ENCODE measurements around the gene PDE3A. TPM values are rescaled to one million over a fixed set of nuclear protein-coding genes. Genes with fewer than 3 reads are reported as not detected.

PDE3A gene
- total RNA-seq, 6 donors from 2014 or later: 1.0 to 10.0 (median 3.2) TPM

GRCh38 chr12:20473133-20473532 lies 104.8 kb downstream of the PDE3A start:
- no peaks in the 10 kb centered on the region for H3K9me3 ChIP-seq
- no peak for TF ChIP-seq CTCF (IDR thresholded peaks at IDR 0.05)
- no peak for TF ChIP-seq EP300 (IDR thresholded peaks at IDR 0.05)
- TF ChIP-seq POLR2AphosphoS5 (IDR thresholded peaks at IDR 0.05): no peak
- TF ChIP-seq POLR2A (IDR thresholded peaks at IDR 0.05): no peak
- ATAC-seq (ENCODE audit: low FRiP score in 2 of 2) (no peak), DNase-seq (no peak)
- H3K27me3 ChIP-seq: no peaks in the 10 kb centered on the region
- WGBS, 2 donors: 84 to 91% methylated on average over 5 of the region's 5 CpGs
- H3K27ac ChIP-seq: no peak overlapping the region
- no peak overlapping the region for H3K4me3 ChIP-seq
- H3K36me3 ChIP-seq: no peaks in the 10 kb centered on the region
- H3K4me1 ChIP-seq: no peaks in the 10 kb centered on the region

- no peaks in the 10 kb centered on the region for H3K27me3 ChIP-seq
- no peaks in the 10 kb centered on the region for H3K36me3 ChIP-seq
- no peak for DNase-seq
- TF ChIP-seq POLR2AphosphoS5 (IDR thresholded peaks at IDR 0.05): no peak
- TF ChIP-seq POLR2A (IDR thresholded peaks at IDR 0.05): no peak
- no peak for TF ChIP-seq EP300 (IDR thresholded peaks at IDR 0.05)
- TF ChIP-seq CTCF (IDR thresholded peaks at IDR 0.05): no peak
- ATAC-seq (ENCODE audit: low FRiP score in 2 of 2): no peak
- no peaks in the 10 kb centered on the region for H3K9me3 ChIP-seq
- H3K27ac ChIP-seq: no peak overlapping the region
- 91 to 92% methylated on average over 6 of the region's 6 CpGs for WGBS, 2 donors
- H3K4me3 ChIP-seq: no peak overlapping the region
- no peaks in the 10 kb centered on the region for H3K4me1 ChIP-seq
Observed at GRCh38 chr12:20474016-20474415, 105.7 kb downstream of the PDE3A start.

- ATAC-seq (ENCODE audit: low FRiP score in 2 of 2) (no peak), DNase-seq (no peak)
- Histone ChIP-seq H3K27me3 (no peaks in the 10 kb centered on the region), H3K36me3 (no peaks in the 10 kb centered on the region), H3K4me3 (no peak overlapping the region), H3K9me3 (no peaks in the 10 kb centered on the region), H3K4me1 (no peaks in the 10 kb centered on the region), H3K27ac (no peak overlapping the region)
- WGBS, 2 donors: 79 to 83% methylated on average over 4 of the region's 4 CpGs
- TF ChIP-seq EP300 (IDR thresholded peaks at IDR 0.05): no peak
- no peak for TF ChIP-seq POLR2A (IDR thresholded peaks at IDR 0.05)
- no peak for TF ChIP-seq POLR2AphosphoS5 (IDR thresholded peaks at IDR 0.05)
- no peak for TF ChIP-seq CTCF (IDR thresholded peaks at IDR 0.05)
Observed at GRCh38 chr12:20474443-20474842, 106.1 kb downstream of the PDE3A start.

GRCh38 chr12:20475542-20475941 lies 107.2 kb downstream of the PDE3A start:
- H3K27me3 ChIP-seq: no peaks in the 10 kb centered on the region
- 75 to 82% methylated on average over 5 of the region's 5 CpGs for WGBS, 2 donors
- no peak for TF ChIP-seq POLR2A (IDR thresholded peaks at IDR 0.05)
- no peak for TF ChIP-seq POLR2AphosphoS5 (IDR thresholded peaks at IDR 0.05)
- no peak for TF ChIP-seq CTCF (IDR thresholded peaks at IDR 0.05)
- TF ChIP-seq EP300 (IDR thresholded peaks at IDR 0.05): no peak
- H3K9me3 ChIP-seq: no peaks in the 10 kb centered on the region
- H3K27ac ChIP-seq: no peak overlapping the region
- ATAC-seq (ENCODE audit: low FRiP score in 2 of 2): no peak
- no peaks in the 10 kb centered on the region for H3K4me1 ChIP-seq
- DNase-seq: no peak
- H3K4me3 ChIP-seq: no peak overlapping the region
- H3K36me3 ChIP-seq: no peaks in the 10 kb centered on the region

- no peaks in the 10 kb centered on the region for H3K9me3 ChIP-seq
- DNase-seq (no peak), ATAC-seq (ENCODE audit: low FRiP score in 2 of 2) (no peak)
- H3K4me1 ChIP-seq: no peaks in the 10 kb centered on the region
- H3K4me3 ChIP-seq: no peak overlapping the region
- no peaks in the 10 kb centered on the region for H3K27me3 ChIP-seq
- no peak overlapping the region for H3K27ac ChIP-seq
- no peaks in the 10 kb centered on the region for H3K36me3 ChIP-seq
- 68 to 81% methylated on average over 2 of the region's 2 CpGs for WGBS, 2 donors
- TF ChIP-seq POLR2A (IDR thresholded peaks at IDR 0.05) (no peak), CTCF (IDR thresholded peaks at IDR 0.05) (no peak), POLR2AphosphoS5 (IDR thresholded peaks at IDR 0.05) (no peak)
Observed at GRCh38 chr12:20476551-20476950, 108.2 kb downstream of the PDE3A start.
